ENCODE measurements around the gene C22orf15. TPM values are rescaled to one million over a fixed set of nuclear protein-coding genes. Genes with fewer than 3 reads are reported as not detected.

The C22orf15 gene
- total RNA-seq, 2 experiments from 2014 or later, result 1.1 to 1.4 TPM

DNA sequence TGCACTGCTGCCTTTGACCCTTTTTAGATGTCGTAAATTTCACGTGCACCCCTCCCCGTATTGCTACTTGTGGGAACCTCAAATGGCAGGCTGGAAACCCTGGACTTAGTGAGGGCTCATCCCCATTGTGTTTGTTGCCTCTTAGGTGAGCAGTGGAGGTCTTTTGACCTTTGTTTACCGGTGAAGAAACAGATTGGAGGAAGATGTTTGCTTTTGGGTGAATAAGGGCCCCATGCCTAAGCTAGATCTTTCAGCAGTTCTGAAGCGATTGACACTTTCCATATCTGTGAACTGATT, 24.8 kb downstream of the C22orf15 start:
- DNase-seq, result no peak
- peak overlapping the region; percentile 89 for H3K4me3 Mint-ChIP-seq
- intact Hi-C loops (cut with micrococcal nuclease), result loop anchor here (1.0 to 2.0 kb wide), 5 partner anchors 15 to 767 kb away; partner anchors contain the start of genes CABIN1, GUCD1, MMP11 and SNRPD3
- H3K4me1 Mint-ChIP-seq (ENCODE audit: low read depth), result peaks cover 37% of the 10 kb centered on the region
- no peaks in the 10 kb centered on the region for H3K27me3 Mint-ChIP-seq (ENCODE audit: low read depth)
- peak overlapping the region; percentile 73 for H3K27ac Mint-ChIP-seq
- CTCF ChIA-PET, result interaction anchor here (0.7 to 3.1 kb wide), 2 partner anchors 18 to 20 kb away, joined by 3 to 19 read pairs; partner anchors contain the start of gene CHCHD10
- H3K36me3 Mint-ChIP-seq (ENCODE audit: low read depth), result peaks cover 1% of the 10 kb centered on the region
- H3K9me3 Mint-ChIP-seq, result no peaks in the 10 kb centered on the region

DNA sequence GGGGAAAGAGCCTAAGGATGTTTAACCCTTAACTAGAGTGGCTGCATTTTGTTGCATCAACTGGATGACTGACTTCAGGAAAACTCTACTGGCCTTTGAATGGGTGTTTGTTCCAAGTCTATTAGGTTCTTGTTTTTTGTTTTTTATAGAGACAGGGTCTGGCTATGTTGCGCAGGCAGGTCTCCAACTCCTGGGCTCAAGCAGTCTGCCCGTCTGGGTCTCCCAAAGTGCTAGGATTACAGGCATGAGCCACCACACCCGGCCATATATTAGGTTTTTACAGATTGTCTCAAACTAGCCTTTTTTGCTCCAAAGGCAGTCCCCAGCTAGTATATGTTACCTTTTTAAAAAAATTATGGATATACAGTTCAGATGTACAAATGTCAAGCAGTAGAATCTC, 25.1 kb downstream of the C22orf15 start:
- Mint-ChIP-seq H3K36me3 (ENCODE audit: low read depth) (peaks cover 1% of the 10 kb centered on the region), H3K4me3 (peak overlapping the region; percentile 89), H3K9me3 (no peaks in the 10 kb centered on the region), H3K4me1 (ENCODE audit: low read depth) (peaks cover 39% of the 10 kb centered on the region), H3K27ac (peak overlapping the region; percentile 73), H3K27me3 (ENCODE audit: low read depth) (no peaks in the 10 kb centered on the region)
- CTCF ChIA-PET, result interaction anchor here (0.7 to 3.1 kb wide), 3 partner anchors 17 to 25 kb away, joined by 3 to 19 read pairs (median 6); partner anchors contain the start of genes C22orf15 and CHCHD10
- DNase-seq, result no peak
- intact Hi-C loops (cut with micrococcal nuclease), result loop anchor here (1.0 to 2.0 kb wide), 5 partner anchors 16 to 767 kb away; partner anchors contain the start of genes CABIN1, GUCD1, MMP11 and SNRPD3

DNA sequence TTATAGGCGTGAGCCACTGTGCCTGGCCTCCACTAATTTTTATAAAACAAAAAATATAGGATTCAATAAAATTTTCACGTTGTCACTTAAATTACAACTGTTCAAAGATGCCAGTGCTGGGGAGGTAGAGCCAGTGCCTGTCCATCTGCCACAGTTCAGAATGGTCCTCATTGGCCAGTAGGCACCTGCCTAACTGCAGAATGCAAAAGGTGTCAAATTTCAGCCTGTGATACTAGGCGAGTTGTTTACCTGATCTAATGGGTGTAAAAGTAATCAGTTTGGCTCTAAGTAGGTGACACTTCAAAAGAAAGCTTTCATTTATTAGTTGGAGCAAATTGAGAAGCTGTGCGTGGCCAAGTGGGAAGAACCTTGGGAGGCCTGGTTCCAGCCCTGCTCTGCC, 26.3 kb downstream of the C22orf15 start:
- H3K9me3 Mint-ChIP-seq, result no peaks in the 10 kb centered on the region
- intact Hi-C loops (cut with micrococcal nuclease), result no loop called here
- CTCF ChIA-PET, result interaction anchor here (1.5 kb wide), 1 partner anchor 27 kb away, joined by 6 read pairs; the partner anchor contains the start of gene C22orf15

DNA sequence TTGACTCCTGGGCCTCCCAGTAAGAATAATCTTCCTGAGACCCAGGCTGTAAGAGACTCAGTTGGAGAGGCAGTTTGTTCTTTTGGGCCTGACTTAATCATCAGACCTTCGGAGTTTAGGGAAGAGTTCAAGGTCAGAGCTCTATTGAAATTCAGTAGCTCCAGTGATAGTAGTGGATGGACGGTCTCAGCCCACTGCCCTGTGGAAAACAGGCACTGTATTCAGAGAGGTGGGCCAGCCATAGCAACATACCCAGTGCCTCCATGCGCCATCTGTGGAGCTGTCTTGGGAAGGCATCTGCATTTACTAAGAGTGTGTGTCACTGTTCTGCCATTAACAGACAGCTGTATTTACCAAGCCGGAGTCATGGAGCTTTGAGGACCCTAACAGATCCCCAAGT, 26.8 kb downstream of the C22orf15 start:
- Mint-ChIP-seq H3K27me3 (ENCODE audit: low read depth) (no peaks in the 10 kb centered on the region), H3K9me3 (no peaks in the 10 kb centered on the region), H3K27ac (no peak overlapping the region), H3K4me3 (no peak overlapping the region), H3K4me1 (ENCODE audit: low read depth) (peaks cover 36% of the 10 kb centered on the region), H3K36me3 (ENCODE audit: low read depth) (peaks cover 5% of the 10 kb centered on the region)
- DNase-seq, result no peak
- CTCF ChIA-PET, result interaction anchor here (0.7 to 1.5 kb wide), 2 partner anchors 21 to 27 kb away, joined by 3 to 6 read pairs; partner anchors contain the start of gene C22orf15
- intact Hi-C loops (cut with micrococcal nuclease), result no loop called here

More for the DNA sequence above, 26.3 kb downstream of the C22orf15 start:
- Mint-ChIP-seq H3K4me3 (no peak overlapping the region), H3K4me1 (ENCODE audit: low read depth) (peaks cover 39% of the 10 kb centered on the region), H3K36me3 (ENCODE audit: low read depth) (peaks cover 5% of the 10 kb centered on the region), H3K27ac (no peak overlapping the region), H3K27me3 (ENCODE audit: low read depth) (no peaks in the 10 kb centered on the region)
- no peak for DNase-seq

DNA sequence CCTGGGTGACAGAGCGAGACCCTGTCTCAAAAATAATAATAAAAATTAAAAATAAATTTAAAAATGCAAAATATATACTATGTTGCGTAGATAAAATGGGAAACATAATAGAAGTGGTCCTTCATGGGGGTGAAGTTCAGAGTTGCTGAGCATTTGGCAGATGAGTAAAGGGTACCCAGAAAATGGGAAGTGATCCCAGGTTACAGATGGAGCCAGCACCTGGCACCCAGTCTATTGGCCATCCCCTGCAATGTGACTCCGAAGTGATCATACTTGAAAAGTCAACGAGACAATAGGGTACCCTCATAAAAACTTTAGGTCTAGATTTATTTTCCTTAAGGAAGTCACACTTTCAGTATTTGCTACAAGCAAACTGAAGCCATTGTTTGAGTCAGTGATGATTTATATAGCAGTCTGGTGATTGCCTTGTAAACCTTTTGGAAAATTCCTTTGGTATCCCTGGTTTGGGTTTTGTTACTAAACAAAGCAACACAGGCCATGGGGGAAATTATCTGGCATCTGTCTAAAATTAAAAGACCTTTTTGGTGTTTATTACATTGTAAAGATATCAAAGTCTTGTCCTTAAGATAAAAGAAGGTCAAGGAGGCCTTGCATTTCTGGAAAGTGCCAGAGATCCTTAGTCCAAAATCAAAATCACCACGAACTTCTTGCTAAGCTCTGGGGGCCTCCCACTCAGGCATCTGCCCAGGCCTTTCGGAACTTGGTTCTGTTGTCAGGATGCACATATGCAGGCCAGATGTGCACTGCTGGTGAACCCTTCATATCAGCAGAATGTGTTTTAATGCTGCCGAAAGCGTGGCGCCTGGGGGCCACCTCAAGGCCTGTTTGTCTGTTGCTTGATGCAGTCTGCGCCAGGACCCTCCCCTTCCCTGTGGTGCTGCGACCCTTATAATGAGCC, 28.3 kb downstream of the C22orf15 start:
- no peaks in the 10 kb centered on the region for H3K9me3 Mint-ChIP-seq
- no peak for DNase-seq
- peaks cover 5% of the 10 kb centered on the region for H3K36me3 Mint-ChIP-seq (ENCODE audit: low read depth)
- H3K27me3 Mint-ChIP-seq (ENCODE audit: low read depth), result no peaks in the 10 kb centered on the region
- H3K4me1 Mint-ChIP-seq (ENCODE audit: low read depth), result peaks cover 32% of the 10 kb centered on the region
- H3K4me3 Mint-ChIP-seq, result no peak overlapping the region
- H3K27ac Mint-ChIP-seq, result no peak overlapping the region
- intact Hi-C loops (cut with micrococcal nuclease), result no loop called here
- CTCF ChIA-PET, result interaction anchor here (1.1 kb wide), 1 partner anchor 59 kb away, joined by 3 read pairs; no protein-coding TSS in a partner anchor

DNA sequence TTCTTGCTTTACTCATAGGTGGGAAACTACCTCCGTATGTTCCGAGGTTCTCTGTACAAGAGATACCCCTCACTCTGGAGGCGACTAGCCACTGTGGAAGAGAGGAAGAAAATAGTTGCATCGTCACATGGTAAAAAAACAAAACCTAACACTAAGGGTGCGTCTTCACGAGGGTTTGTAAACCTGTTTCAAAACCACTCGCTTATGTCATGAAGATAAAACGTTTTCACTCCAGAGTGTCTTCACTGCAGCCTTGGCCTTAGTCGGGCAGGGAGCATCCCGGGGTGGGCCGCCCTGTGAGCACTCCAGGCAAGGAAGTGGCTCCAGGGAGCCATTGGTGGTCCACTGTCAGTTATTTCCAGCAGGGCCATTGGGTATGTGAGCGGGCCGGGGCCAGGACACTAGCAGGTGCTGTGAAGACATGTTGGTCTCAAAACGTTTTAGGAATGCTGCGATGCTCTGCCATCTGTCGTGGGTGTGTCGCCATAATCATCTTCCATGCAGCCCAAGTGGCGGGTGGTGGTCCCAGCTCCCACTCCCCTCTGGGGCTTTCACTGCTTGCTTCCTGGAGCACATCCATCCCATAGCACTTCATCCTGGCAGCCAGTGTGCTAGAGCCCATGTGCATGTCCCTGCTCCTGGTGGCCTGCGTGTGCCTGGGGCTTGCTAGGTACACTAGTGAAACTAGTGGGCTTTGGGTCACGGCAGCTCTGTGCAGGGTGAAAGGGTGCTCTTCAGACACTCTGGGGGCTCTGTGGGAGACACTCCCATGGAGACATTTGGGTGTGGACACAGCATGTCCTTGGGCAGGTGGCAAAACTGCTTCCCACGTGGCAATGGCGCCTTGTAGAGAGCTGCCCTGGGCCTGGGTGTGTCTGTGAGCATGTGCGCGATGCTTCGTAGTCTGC, 29.2 kb downstream of the C22orf15 start:
- Mint-ChIP-seq H3K9me3 (no peaks in the 10 kb centered on the region), H3K27ac (no peak overlapping the region), H3K4me1 (ENCODE audit: low read depth) (peaks cover 28% of the 10 kb centered on the region), H3K36me3 (ENCODE audit: low read depth) (peaks cover 10% of the 10 kb centered on the region), H3K27me3 (ENCODE audit: low read depth) (no peaks in the 10 kb centered on the region), H3K4me3 (no peak overlapping the region)
- intact Hi-C loops (cut with micrococcal nuclease), result no loop called here
- CTCF ChIA-PET, result interaction anchor here (0.8 to 1.1 kb wide), 2 partner anchors 58 to 164 kb away, joined by 3 read pairs; no protein-coding TSS in a partner anchor
- no peak for DNase-seq

DNA sequence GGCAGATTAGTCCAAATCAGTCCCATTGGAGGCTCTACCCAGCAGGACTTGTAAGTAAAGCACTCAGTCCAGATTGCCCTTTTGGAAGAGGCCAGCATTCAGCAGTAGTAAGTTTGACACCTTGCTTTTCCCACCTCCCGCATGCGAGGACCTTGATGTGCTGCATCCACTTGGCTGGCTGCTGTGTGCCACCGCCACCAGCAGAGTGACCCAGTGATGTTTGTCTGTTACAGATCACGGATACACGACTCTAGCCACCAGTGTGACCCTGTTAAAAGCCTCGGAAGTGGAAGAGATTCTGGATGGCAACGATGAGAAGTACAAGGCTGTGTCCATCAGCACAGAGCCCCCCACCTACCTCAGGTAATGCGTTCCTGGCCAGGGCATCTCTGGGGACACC, 30.5 kb downstream of the C22orf15 start:
- intact Hi-C loops (cut with micrococcal nuclease), result no loop called here
- H3K9me3 Mint-ChIP-seq, result no peaks in the 10 kb centered on the region
- H3K4me3 Mint-ChIP-seq, result no peak overlapping the region
- peaks cover 16% of the 10 kb centered on the region for H3K36me3 Mint-ChIP-seq (ENCODE audit: low read depth)
- CTCF ChIA-PET, result no interaction called here
- H3K27ac Mint-ChIP-seq, result no peak overlapping the region
- H3K4me1 Mint-ChIP-seq (ENCODE audit: low read depth), result peaks cover 20% of the 10 kb centered on the region
- no peak for DNase-seq
- H3K27me3 Mint-ChIP-seq (ENCODE audit: low read depth), result no peaks in the 10 kb centered on the region

DNA sequence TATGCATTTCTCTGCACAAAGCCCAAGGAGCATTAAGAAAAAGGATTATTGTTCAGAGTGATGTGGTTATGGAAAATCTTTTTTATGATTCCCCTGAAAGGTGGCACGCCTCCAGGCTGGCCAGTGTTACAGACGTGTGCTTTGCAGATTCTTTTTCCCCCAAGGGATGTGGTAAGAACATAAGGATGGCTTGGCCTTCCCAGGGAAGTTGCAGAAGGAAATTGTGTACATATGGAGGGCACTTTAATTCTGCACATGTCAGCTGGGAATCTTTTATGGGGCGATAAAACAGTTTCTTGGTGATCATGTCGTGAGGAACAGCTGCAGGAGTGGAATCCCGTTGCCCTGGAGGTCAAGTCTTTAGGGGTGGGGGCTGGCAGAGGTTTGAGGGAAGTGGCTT, 33.7 kb downstream of the C22orf15 start:
- intact Hi-C loops (cut with micrococcal nuclease), result no loop called here
- Mint-ChIP-seq H3K9me3 (no peaks in the 10 kb centered on the region), H3K4me1 (ENCODE audit: low read depth) (peaks cover 5% of the 10 kb centered on the region), H3K27me3 (ENCODE audit: low read depth) (no peaks in the 10 kb centered on the region), H3K36me3 (ENCODE audit: low read depth) (peaks cover 29% of the 10 kb centered on the region), H3K4me3 (no peak overlapping the region), H3K27ac (no peak overlapping the region)
- CTCF ChIA-PET, result no interaction called here
- DNase-seq, result no peak

DNA sequence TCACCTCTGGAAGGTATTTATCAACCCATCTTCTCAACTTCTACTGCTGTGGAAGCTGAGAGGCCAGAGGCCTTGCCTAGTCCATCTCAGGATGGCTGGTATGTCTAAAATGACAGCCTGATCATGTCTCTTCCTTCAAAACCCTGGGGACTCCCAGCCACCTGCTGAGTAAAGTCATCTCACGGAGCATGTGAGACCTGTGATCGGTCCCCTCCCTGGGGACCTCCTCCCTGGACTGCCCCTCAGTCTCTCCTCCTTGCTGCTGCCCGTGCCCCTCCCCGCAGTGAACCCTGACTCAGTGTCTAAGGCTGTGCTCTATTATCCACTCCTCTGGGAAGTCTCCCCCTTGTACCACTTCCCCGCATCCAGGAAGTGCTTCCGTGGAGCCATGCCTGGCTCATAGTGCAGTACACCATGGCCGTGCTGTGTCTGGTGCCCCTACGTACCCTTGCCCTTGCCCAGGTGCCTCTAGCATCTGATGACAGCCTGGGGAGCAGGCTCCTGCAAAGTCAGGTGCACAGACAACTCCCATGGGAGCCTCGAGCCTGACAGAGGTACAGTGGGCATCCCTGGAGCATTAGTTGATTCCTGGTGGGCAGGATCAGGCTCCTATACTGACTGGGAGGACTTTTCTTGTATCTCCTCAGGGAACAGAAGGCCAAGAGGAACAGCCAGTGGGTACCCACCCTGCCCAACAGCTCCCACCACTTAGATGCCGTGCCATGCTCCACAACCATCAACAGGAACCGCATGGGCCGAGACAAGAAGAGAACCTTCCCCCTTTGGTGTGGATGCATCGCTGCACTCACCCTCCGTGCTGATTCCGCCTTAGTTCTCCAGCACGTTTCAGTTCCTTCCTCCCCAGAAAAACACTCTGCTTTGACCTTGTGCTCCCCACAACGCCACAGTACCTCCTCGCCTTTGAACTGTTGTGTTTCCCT, 37.8 kb downstream of the C22orf15 start:
- intact Hi-C loops (cut with micrococcal nuclease), result no loop called here
- H3K4me1 Mint-ChIP-seq (ENCODE audit: low read depth), result no peaks in the 10 kb centered on the region
- H3K27me3 Mint-ChIP-seq (ENCODE audit: low read depth), result no peaks in the 10 kb centered on the region
- CTCF ChIA-PET, result no interaction called here
- no peaks in the 10 kb centered on the region for H3K9me3 Mint-ChIP-seq
- H3K4me3 Mint-ChIP-seq, result no peak overlapping the region
- no peak for DNase-seq
- no peak overlapping the region for H3K27ac Mint-ChIP-seq
- peaks cover 44% of the 10 kb centered on the region for H3K36me3 Mint-ChIP-seq (ENCODE audit: low read depth)

DNA sequence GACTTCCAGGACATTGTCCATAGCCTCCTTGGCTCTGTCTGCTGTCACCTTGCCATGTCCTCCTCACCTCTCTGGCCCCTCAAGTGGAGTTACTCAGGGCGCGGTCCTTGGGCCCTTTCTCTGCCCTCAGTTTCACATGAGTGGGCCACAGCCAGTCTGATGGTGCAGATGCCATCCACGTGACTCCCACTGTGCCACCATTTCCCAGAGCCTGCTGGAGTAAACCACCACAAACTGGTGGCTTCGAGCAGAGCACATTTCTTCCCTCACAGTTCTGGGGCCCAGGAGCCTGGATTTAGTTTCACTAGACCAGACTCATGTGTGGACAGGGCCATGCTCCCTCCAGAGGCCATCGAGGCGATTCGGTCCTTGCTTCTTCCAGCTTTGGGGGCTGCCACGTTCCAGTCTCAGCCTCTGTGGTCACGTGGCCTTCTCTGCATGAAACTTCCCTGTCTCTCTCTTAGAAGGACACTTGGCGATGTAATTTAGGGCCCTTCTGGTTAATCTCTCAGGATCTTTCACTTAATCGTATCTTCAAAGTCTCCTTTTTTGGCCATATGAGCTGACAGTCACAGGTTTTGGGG, 38.5 kb downstream of the C22orf15 start:
- CTCF ChIA-PET, result no interaction called here
- Mint-ChIP-seq H3K36me3 (ENCODE audit: low read depth) (peaks cover 45% of the 10 kb centered on the region), H3K9me3 (no peaks in the 10 kb centered on the region), H3K4me1 (ENCODE audit: low read depth) (no peaks in the 10 kb centered on the region), H3K27me3 (ENCODE audit: low read depth) (no peaks in the 10 kb centered on the region), H3K4me3 (no peak overlapping the region), H3K27ac (no peak overlapping the region)
- intact Hi-C loops (cut with micrococcal nuclease), result no loop called here
- no peak for DNase-seq

DNA sequence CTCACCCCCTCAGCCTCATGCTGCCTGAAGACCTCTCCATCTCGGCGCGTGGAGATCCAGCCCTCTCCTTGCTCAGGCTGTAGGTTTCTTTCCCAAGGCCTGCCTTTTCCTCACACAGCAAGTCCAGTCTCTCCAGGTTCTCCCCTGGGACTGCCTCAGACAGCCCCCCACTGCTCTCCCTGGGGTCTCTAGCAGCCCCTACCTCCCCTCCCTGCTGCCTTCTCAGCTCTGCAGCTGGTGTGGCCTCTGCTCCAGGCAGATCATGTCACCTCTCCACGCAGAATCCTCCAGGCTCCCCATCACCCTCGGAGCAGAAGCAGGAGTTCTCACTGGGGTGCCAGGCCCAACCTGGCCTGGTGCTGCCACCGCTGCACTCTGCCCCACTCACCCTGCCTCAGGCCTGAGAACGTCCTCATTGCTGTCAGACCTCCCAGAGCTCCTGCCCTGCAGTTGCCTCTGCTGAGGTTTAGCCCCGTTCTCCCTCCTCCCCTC, 39.1 kb downstream of the C22orf15 start:
- Mint-ChIP-seq H3K4me3 (no peak overlapping the region), H3K27ac (no peak overlapping the region), H3K4me1 (ENCODE audit: low read depth) (no peaks in the 10 kb centered on the region), H3K36me3 (ENCODE audit: low read depth) (peaks cover 42% of the 10 kb centered on the region), H3K27me3 (ENCODE audit: low read depth) (no peaks in the 10 kb centered on the region), H3K9me3 (no peaks in the 10 kb centered on the region)
- intact Hi-C loops (cut with micrococcal nuclease), result no loop called here
- no peak for DNase-seq
- CTCF ChIA-PET, result interaction anchor here (1.0 kb wide), 1 partner anchor 35 kb away, joined by 3 read pairs; no protein-coding TSS in a partner anchor
